PC-3 (cell line): ENCODE data around the gene ADAM15. TPM values are rescaled to one million over a fixed set of nuclear protein-coding genes. Genes with fewer than 3 reads are reported as not detected.

Experiments
- ATAC-seq: fragments of 200-7000 bp; cut with Tn5 transposase; 2 replicates; pipeline ENCODE4 v1.9.1; 2020; ENCODE audit warnings: mild to moderate bottlenecking, moderate library complexity
- BruUV-seq: library from RNA; stranded (reverse); fragments of 400-500 nt; replicated peaks from 2 replicates; lab custom pipeline; 2021; lab: Mats Ljungman, UMichigan
- CTCF ChIA-PET: fragments of 300-600 bp; sonication (Branson Sonifier 250); formaldehyde crosslinking; loops from one replicate; lab custom pipeline; 2022; ENCODE audit warnings: antibody characterized with exemption; lab: Charles Lee
- POLR2A ChIA-PET: fragments of 300-600 bp; sonication (Branson Sonifier 250); formaldehyde crosslinking; loops from one replicate; lab custom pipeline; 2022; ENCODE audit warnings: antibody characterized with exemption; ENCODE audit not compliant: unreplicated experiment; lab: Charles Lee
- DNase-seq: peaks from one replicate; pipeline ENCODE4 v3.0.0-alpha.2; 2015
- H2AFZ ChIP-seq: fragments of 300-600 bp; sonication (generic); 2 replicates; pipeline ENCODE4 v1.6.0; 2016; ENCODE audit warnings: antibody characterized with exemption, low read length
- H3F3A ChIP-seq: fragments of 300-600 bp; sonication (generic); one replicate; pipeline ENCODE4 v1.6.0; 2017; ENCODE audit warnings: antibody characterized with exemption, low read length, control low read depth, mild to moderate bottlenecking; ENCODE audit not compliant: unreplicated experiment
- H3K27ac ChIP-seq: fragments of 300-600 bp; sonication (generic); 2 replicates; pipeline ENCODE4 v1.5.1; 2016; ENCODE audit warnings: mild to moderate bottlenecking, low read length
- H3K27me3 ChIP-seq: fragments of 300-600 bp; sonication (generic); 2 replicates; pipeline ENCODE4 v1.6.1; 2016; ENCODE audit warnings: low read length, mixed read lengths
- H3K36me3 ChIP-seq: fragments of 300-600 bp; sonication (generic); 2 replicates; pipeline ENCODE4 v1.6.1; 2016; ENCODE audit warnings: low read depth, mixed run types, low read length, mixed read lengths
- H3K4me1 ChIP-seq: fragments of 300-600 bp; sonication (generic); 2 replicates; pipeline ENCODE4 v1.5.1; 2016; ENCODE audit warnings: low read length; ENCODE audit not compliant: insufficient read depth
- H3K4me2 ChIP-seq: fragments of 300-600 bp; sonication (generic); 2 replicates; pipeline ENCODE4 v1.6.0; 2016; ENCODE audit warnings: low read length
- H3K4me3 ChIP-seq: fragments of 300-600 bp; sonication (generic); 2 replicates; pipeline ENCODE4 v1.5.1; 2016; ENCODE audit warnings: mild to moderate bottlenecking, low read length, mixed read lengths
- H3K79me2 ChIP-seq: fragments of 300-600 bp; sonication (generic); 2 replicates; pipeline ENCODE4 v1.6.1; 2017; ENCODE audit warnings: low read length, mixed read lengths
- H3K9ac ChIP-seq: fragments of 300-600 bp; sonication (generic); 2 replicates; pipeline ENCODE4 v1.6.0; 2016; ENCODE audit warnings: mild to moderate bottlenecking, low read length
- H3K9me2 ChIP-seq: fragments of 300-600 bp; sonication (generic); replicated peaks from 2 replicates; pipeline ENCODE4 v1.6.1; 2016; ENCODE audit warnings: mixed run types, low read length, mixed read lengths
- H3K9me3 ChIP-seq: fragments of 300-600 bp; sonication (generic); 2 replicates; pipeline ENCODE4 v1.6.1; 2016; ENCODE audit warnings: low read length, mixed read lengths
- H4K20me1 ChIP-seq: fragments of 300-600 bp; sonication (generic); 2 replicates; pipeline ENCODE4 v1.6.1; 2016; ENCODE audit warnings: low read length, mixed read lengths
- CTCF ChIP-seq: fragments of 300-600 bp; sonication (generic); conservative IDR thresholded peaks from 2 replicates; pipeline ENCODE4 v1.5.1; 2017; ENCODE audit warnings: antibody characterized with exemption, low read depth, mild to moderate bottlenecking, low read length
- EZH2 ChIP-seq: fragments of 300-600 bp; sonication (generic); IDR thresholded peaks from one replicate; pipeline ENCODE4 v1.6.1; 2017; ENCODE audit warnings: antibody characterized with exemption, mild to moderate bottlenecking, low read length; ENCODE audit not compliant: unreplicated experiment
- EZH2phosphoT487 ChIP-seq: fragments of 300-600 bp; sonication (generic); IDR thresholded peaks from 2 replicates; pipeline ENCODE4 v1.6.1; 2018; ENCODE audit warnings: mild to moderate bottlenecking, antibody characterized with exemption, low read length, borderline replicate concordance
- intact Hi-C: fragments of 100-400 bp; cut with micrococcal nuclease; formaldehyde crosslinking; loops from 2 replicates; pipeline ENCODE4 v1.9.0; 2023
- total RNA-seq: library from RNA; depleted of rRNA; stranded (reverse); fragments of >200 nt; gene quantifications from 2 replicates; pipeline ENCODE4 v1.2.3, GENCODE V29; 2014

The ADAM15 gene
- total RNA-seq, 1 experiment from 2014 or later, result 334 TPM

- ChIA-PET POLR2A (interaction anchor here (0.6 kb wide), 1 partner anchor 448 kb away, joined by 3 read pairs; no protein-coding TSS in a partner anchor), CTCF (no interaction called here)
- Histone ChIP-seq H3K4me2 (no peak overlapping the region), H3K9me2 (no peaks in the 10 kb centered on the region), H4K20me1 (no peaks in the 10 kb centered on the region), H3K9me3 (no peaks in the 10 kb centered on the region), H3K27ac (no peak overlapping the region), H3F3A (no peaks in the 10 kb centered on the region), H3K79me2 (peaks cover 52% of the 10 kb centered on the region), H2AFZ (no peak overlapping the region), H3K9ac (no peak overlapping the region), H3K4me1 (peaks cover 14% of the 10 kb centered on the region), H3K27me3 (no peaks in the 10 kb centered on the region), H3K36me3 (peaks cover 34% of the 10 kb centered on the region), H3K4me3 (no peak overlapping the region)
- no peak for DNase-seq
- ATAC-seq, result no peak
- no TSS peak for BruUV-seq
- TF ChIP-seq EZH2, result no peak
- no peak for TF ChIP-seq EZH2phosphoT487
- no peak for TF ChIP-seq CTCF
- intact Hi-C loops, result no loop called here
Observed at GRCh38 chr1:155012776-155013602, 38.1 kb upstream of the ADAM15 start.

- no peak for ATAC-seq
- no peak overlapping the region for H3K27ac ChIP-seq
- H3K36me3 ChIP-seq, result peaks cover 34% of the 10 kb centered on the region
Observed at GRCh38 chr1:155013632-155014031, 37.5 kb upstream of the ADAM15 start.

More at GRCh38 chr1:155013632-155014031, 37.5 kb upstream of the ADAM15 start:
- H3F3A ChIP-seq, result no peaks in the 10 kb centered on the region
- H3K27me3 ChIP-seq, result no peaks in the 10 kb centered on the region
- no TSS peak for BruUV-seq
- DNase-seq, result no peak
- no peak overlapping the region for H3K4me2 ChIP-seq
- H3K9me2 ChIP-seq, result no peaks in the 10 kb centered on the region
- H3K9me3 ChIP-seq, result no peaks in the 10 kb centered on the region
- H3K4me3 ChIP-seq, result no peak overlapping the region
- ChIA-PET CTCF (no interaction called here), POLR2A (no interaction called here)
- no peak for TF ChIP-seq EZH2
- no peak for TF ChIP-seq EZH2phosphoT487
- no peak for TF ChIP-seq CTCF
- no peak overlapping the region for H2AFZ ChIP-seq
- intact Hi-C loops, result no loop called here
- H3K4me1 ChIP-seq, result peaks cover 20% of the 10 kb centered on the region
- no peaks in the 10 kb centered on the region for H4K20me1 ChIP-seq
- H3K9ac ChIP-seq, result no peak overlapping the region
- H3K79me2 ChIP-seq, result peaks cover 45% of the 10 kb centered on the region
